ENCODE results near the gene HNF4A.

DNA sequence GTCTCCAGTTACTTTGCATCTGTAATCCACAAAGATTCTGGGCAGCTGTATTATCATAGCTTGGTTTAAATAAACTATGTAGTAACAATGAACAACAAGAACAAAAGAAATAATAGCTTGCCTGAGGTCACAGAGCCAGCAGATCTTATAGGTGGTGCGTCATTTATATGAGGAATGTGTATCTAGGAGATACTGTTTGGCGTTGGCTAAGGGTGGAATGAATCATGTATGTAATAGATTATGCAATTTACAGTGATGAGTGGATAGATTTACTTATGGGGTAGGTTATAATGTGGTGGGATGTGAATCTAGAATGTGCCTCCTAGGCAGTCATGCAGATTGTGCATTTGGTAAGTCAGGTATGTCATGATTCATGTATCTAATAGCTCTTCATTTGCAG lies 42.8 kb downstream of the HNF4A start:
- TF ChIP-seq SUZ12 (IDR thresholded peaks at IDR 0.05; ENCODE audit: extremely low read depth, insufficient read depth, insufficient read length) = no peak
- no peak for TF ChIP-seq YY1 (IDR thresholded peaks at IDR 0.05; ENCODE audit: insufficient read depth, insufficient read length)

Data from NT2/D1 (cell line).